K562 (cell line): ENCODE measurements around the gene CTDSP2. TPM values are rescaled to one million over a fixed set of nuclear protein-coding genes. Genes with fewer than 3 reads are reported as not detected.

Experiments
- ATAC-seq: fragments of 200-7000 bp; cut with Tn5 transposase; 3 replicates; pipeline ENCODE4 v1.9.1; 2020; ENCODE audit warnings: moderate library complexity
- BruUV-seq: library from RNA; stranded (reverse); fragments of 400-500 nt; replicated peaks from 2 replicates; lab custom pipeline; 2021; lab: Mats Ljungman, UMichigan
- CTCF ChIA-PET: fragments of 300-600 bp; formaldehyde crosslinking; extraction: SDS; loops from one replicate; lab custom pipeline; 2021; ENCODE audit warnings: low intra/inter-chr PET ratio; lab: Yijun Ruan, JAX
- POLR2A ChIA-PET: fragments of 300-600, 350-650 bp; sonication (Branson Sonifier 250); formaldehyde crosslinking; extraction: SDS; loops from one replicate; lab custom pipeline; 2021; ENCODE audit warnings: antibody characterized with exemption, inconsistent platforms; lab: Yijun Ruan, JAX
- DNase-seq, 4 experiments: peaks; one replicate each; pipeline versions ENCODE4 v3.0.0 to v3.0.0-alpha.2; 2011 to 2018; ENCODE audit warnings: low spot score in 3 of 4, mixed read lengths in 3 of 4; ENCODE audit errors: extremely low read depth in 1 of 4
- FAIRE-seq: peaks from 2 replicates; lab custom pipeline; 2011; peaks lifted over from hg19 to GRCh38; lab: Jason Lieb, UNC
- H2AFZ ChIP-seq: 2 replicates; pipeline ENCODE4 v1.6.0; 2011; ENCODE audit warnings: low read depth, low read length, control low read depth, inconsistent platforms
- H3K27ac ChIP-seq: fragments of 200-600 bp; 3 replicates; pipeline ENCODE4 v1.8.0; 2011; ENCODE audit warnings: low read depth, mild to moderate bottlenecking, control low read depth, inconsistent platforms, low read length, moderate library complexity, mixed read lengths; ENCODE audit errors: extremely low read depth
- H3K27me3 ChIP-seq, 2 experiments: fragments of 300-600 bp in 1 of 2; 2 replicates in 1 of 2; 3 replicates in 1 of 2; pipeline versions ENCODE4 v1.6.0 to v1.8.0; 2011; ENCODE audit warnings: inconsistent platforms in 2 of 2, low read length in 2 of 2, mild to moderate bottlenecking in 1 of 2, mixed read lengths in 1 of 2, moderate library complexity in 1 of 2; ENCODE audit not compliant: control insufficient read depth in 2 of 2, insufficient read depth in 2 of 2
- H3K36me3 ChIP-seq: fragments of 300-600 bp; 3 replicates; pipeline ENCODE4 v1.8.0; 2011; ENCODE audit warnings: mild to moderate bottlenecking, low read length, inconsistent platforms; ENCODE audit not compliant: control insufficient read depth, insufficient read depth
- H3K4me1 ChIP-seq, 2 experiments: fragments of 200-600 bp in 1 of 2; replicated peaks in 1 of 2; 2 replicates in 1 of 2; 3 replicates in 1 of 2; pipeline versions ENCODE4 v1.5.1 to v1.8.0; 2011; ENCODE audit warnings: inconsistent platforms in 2 of 2, low read length in 2 of 2, mild to moderate bottlenecking in 1 of 2, mixed read lengths in 1 of 2, moderate library complexity in 1 of 2; ENCODE audit not compliant: control insufficient read depth in 2 of 2, insufficient read depth in 2 of 2
- H3K4me2 ChIP-seq: 2 replicates; pipeline ENCODE4 v1.6.1; 2011; ENCODE audit warnings: low read length, control low read depth, inconsistent platforms, mixed read lengths; ENCODE audit not compliant: insufficient read depth
- H3K4me3 ChIP-seq: fragments of 200-600 bp; sonication (generic), shearing (Covaris generic); 2 replicates; pipeline ENCODE4 v1.5.1; 2016; ENCODE audit warnings: control low read depth, inconsistent platforms
- H3K79me2 ChIP-seq: fragments of 200-600 bp; 3 replicates; pipeline ENCODE4 v1.8.0; 2011; ENCODE audit warnings: low read length, inconsistent platforms; ENCODE audit not compliant: control insufficient read depth, insufficient read depth
- H3K9ac ChIP-seq, 2 experiments: 2 replicates each; pipeline versions ENCODE4 v1.6.0 to v1.6.1; 2011; ENCODE audit warnings: low read depth in 2 of 2, low read length in 2 of 2, control low read depth in 1 of 2, inconsistent platforms in 1 of 2, mild to moderate bottlenecking in 1 of 2, mixed read lengths in 1 of 2; ENCODE audit not compliant: insufficient read depth in 1 of 2
- H3K9me1 ChIP-seq: one replicate; pipeline ENCODE4 v1.6.0; 2011; ENCODE audit warnings: inconsistent platforms, mild to moderate bottlenecking, low read length, moderate library complexity; ENCODE audit not compliant: control insufficient read depth, insufficient read depth
- H3K9me3 ChIP-seq: replicated peaks from 2 replicates; pipeline ENCODE4 v1.5.1; 2011; ENCODE audit warnings: low read depth, low read length, inconsistent platforms; ENCODE audit not compliant: control insufficient read depth, insufficient read depth
- H4K20me1 ChIP-seq: replicated peaks from 2 replicates; pipeline ENCODE4 v1.6.1; 2011; ENCODE audit warnings: low read length, inconsistent platforms, mixed read lengths; ENCODE audit not compliant: control insufficient read depth, insufficient read depth
- ARNT ChIP-seq, 2 experiments: fragments of 450-650 bp; IDR thresholded peaks; 2 replicates each; pipeline ENCODE4 v1.6.1; 2016; ENCODE audit warnings: mild to moderate bottlenecking in 1 of 2
- CHCHD3 ChIP-seq: fragments of 250-450 bp; sonication (Bioruptor Pico); IDR thresholded peaks from 2 replicates; pipeline ENCODE4 v2.1.2; 2022; ENCODE audit warnings: mild to moderate bottlenecking
- CTCF ChIP-seq, 3 experiments: IDR thresholded peaks in 2 of 3; conservative IDR thresholded peaks in 1 of 3; 2 replicates each; pipeline ENCODE4 v1.5.1; 2011 to 2012; ENCODE audit warnings: low read length in 3 of 3, mild to moderate bottlenecking in 3 of 3, control low read depth in 2 of 3, improper control_type of control experiment in 1 of 3, inconsistent platforms in 1 of 3, low read depth in 1 of 3, mixed read lengths in 1 of 3, moderate library complexity in 1 of 3; ENCODE audit not compliant: insufficient read depth in 2 of 3
- CTCFL ChIP-seq: IDR thresholded peaks from 2 replicates; pipeline ENCODE4 v1.6.1; 2011; ENCODE audit warnings: borderline replicate concordance, low read depth, mild to moderate bottlenecking, moderate library complexity, low read length; ENCODE audit not compliant: insufficient read depth, poor library complexity, severe bottlenecking
- KDM4B ChIP-seq, 2 experiments: fragments of 450-650 bp in 1 of 2; sonication (generic) in 1 of 2; IDR thresholded peaks; 2 replicates each; pipeline ENCODE4 v1.6.1; 2016 to 2017; ENCODE audit warnings: borderline replicate concordance in 2 of 2, antibody characterized with exemption in 1 of 2, low read depth in 1 of 2, mild to moderate bottlenecking in 1 of 2
- RAD51 ChIP-seq: fragments of 450-650 bp; IDR thresholded peaks from 2 replicates; pipeline ENCODE4 v1.7.1; 2016; ENCODE audit warnings: low read depth, mild to moderate bottlenecking, borderline replicate concordance
- RHOXF2B ChIP-seq: fragments of 250-450 bp; sonication (Bioruptor Pico); conservative IDR thresholded peaks from 2 replicates; pipeline ENCODE4 v1.5.1; 2021
- USF1 ChIP-seq: sonication (generic); formaldehyde crosslinking; IDR thresholded peaks from 2 replicates; pipeline ENCODE4 v1.9.0; 2022; ENCODE audit warnings: mild to moderate bottlenecking, missing genetic modification reagents
- USF2 ChIP-seq: sonication (generic); formaldehyde crosslinking; IDR thresholded peaks from 2 replicates; pipeline ENCODE4 v1.5.0; 2020; ENCODE audit warnings: missing genetic modification reagents
- WGBS: fragments of 100-300 bp; shearing (Covaris generic); methylation state at CpG from one replicate; pipeline ENCODE4 v1.1.6; 2016; ENCODE audit warnings: low coverage, mixed read lengths; ENCODE audit not compliant: insufficient coverage; ENCODE audit errors: missing lambda C conversion rate; 5-methylcytosine and 5-hydroxymethylcytosine counted together
- in situ Hi-C: fragments of 300-500 bp; cut with MboI; formaldehyde crosslinking; loops from 4 replicates; pipeline ENCODE4 v1.15.0; 2018; ENCODE audit warnings: inconsistent platforms, mixed read lengths
- intact Hi-C: fragments of 100-400 bp; cut with micrococcal nuclease; formaldehyde crosslinking; loops from 2 replicates; pipeline ENCODE4 v1.14.2; 2022
- polyA plus RNA-seq, 8 experiments: library from polyadenylated mRNA; depleted of rRNA in 4 of 8; stranded (reverse) in 5 of 8; unstranded in 3 of 8; fragments of >200 nt; fragmentation: Nextera tagmentation in 2 of 8; fragmentation: Illumina TruSeq in 1 of 8; extraction: Ambion mirVana in 2 of 8; extraction: Trizol in 1 of 8; gene quantifications; 2 replicates each; pipeline versions ENCODE4 v1.2.1 to v1.2.3, GENCODE V29; 2011 to 2014; ENCODE audit warnings: inconsistent platforms in 1 of 8, missing spikeins in 1 of 8
- total RNA-seq, 7 experiments: library from RNA; depleted of rRNA in 6 of 7; stranded (reverse); fragments of >200 nt in 6 of 7; fragmentation: Illumina TruSeq in 2 of 7; extraction: Trizol in 2 of 7; gene quantifications; 2 replicates each; pipeline versions ENCODE4 v1.2.1 to v1.2.3, GENCODE V29; 2011 to 2021; ENCODE audit warnings: low replicate concordance in 1 of 7
- TF ChIP-seq, protein P1 (sequence below): fragments of 200-800 bp; sonication (Bioruptor generic); IDR thresholded peaks from 2 replicates; pipeline ENCODE4 v1.6.1; 2017; ENCODE audit warnings: missing genetic modification characterization, missing compliant biosample characterization

The CTDSP2 gene
- total and polyA plus RNA-seq, 9 of the 15 experiments (the other 6 are each of a cell fraction or from before 2014, with no cell fraction given), result 20.4 to 108 (median 47.7) TPM

DNA sequence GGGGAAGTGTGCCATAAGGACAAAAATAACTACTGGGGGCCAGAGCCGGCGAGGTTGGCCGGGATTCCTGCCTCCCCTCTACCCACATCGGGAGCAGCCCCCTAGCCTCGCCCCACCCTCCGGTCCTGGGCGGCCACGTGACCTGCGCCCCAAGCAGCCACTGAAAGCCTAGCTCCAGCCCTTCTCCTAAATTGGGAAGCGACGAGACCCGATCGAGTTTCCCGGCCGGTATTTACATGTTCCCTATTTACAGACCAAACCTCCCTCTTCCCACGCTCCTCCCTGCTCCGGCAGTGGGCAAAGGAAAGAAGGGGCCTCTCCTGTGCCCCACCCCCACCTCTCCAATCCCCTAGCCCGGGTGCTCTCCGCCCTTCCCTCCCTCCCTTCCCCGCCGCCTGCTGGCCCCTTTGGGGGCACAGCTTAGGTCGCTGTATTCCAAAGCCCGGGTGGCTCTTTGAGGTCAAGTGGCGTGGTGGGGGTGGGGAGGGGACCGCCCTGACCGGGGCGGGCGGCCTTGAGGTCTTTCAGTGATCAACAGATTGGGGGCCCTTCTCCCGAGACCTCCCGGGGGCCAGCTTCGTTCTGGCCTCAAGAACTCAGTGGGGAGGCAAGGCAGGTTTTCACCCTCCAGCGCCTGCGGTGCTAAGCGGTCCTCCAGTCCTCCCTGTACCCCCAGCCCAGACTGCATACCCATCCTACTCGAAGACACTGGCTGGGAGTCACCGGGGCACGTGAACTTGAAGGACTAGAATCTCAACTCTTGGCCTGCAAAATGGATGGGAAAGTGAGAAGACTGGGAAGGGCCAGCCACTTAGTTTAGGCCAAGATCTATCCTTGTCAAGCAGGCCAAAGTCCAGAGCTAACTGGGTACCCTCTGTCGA lies 6.3 kb upstream of the CTDSP2 start:
- no peaks in the 10 kb centered on the region for H3K79me2 ChIP-seq
- no peaks in the 10 kb centered on the region for H3K36me3 ChIP-seq
- peak overlapping the region; percentile 73 for H2AFZ ChIP-seq
- H3K9me3 ChIP-seq, result no peaks in the 10 kb centered on the region
- H3K4me3 ChIP-seq, result no peak overlapping the region
- FAIRE-seq (no peak), DNase-seq (peak in 1 of 4 experiments; percentile 38), ATAC-seq (peak; percentile 22; the same call in 1 of the 3 replicates)
- H3K27ac ChIP-seq, result no peak overlapping the region
- peaks cover 5 to 10% of the 10 kb centered on the region in 2 experiments; a peak in 4 of 5 replicates for H3K4me1 ChIP-seq
- no TSS peak for BruUV-seq
- 55% methylated on average over 18 of the region's 38 CpGs for WGBS
- 0 out of 2 replicates have a peak overlapping the region, but pooled peaks have one; percentile 13 for H3K4me2 ChIP-seq
- H3K9ac ChIP-seq, result 0 out of 4 replicates have a peak overlapping the region, but pooled peaks of 1 of the 2 experiments have one; percentile 53
- H3K27me3 ChIP-seq, result 0 out of 5 replicates have a peak, but pooled peaks cover 0 to 6% of the 10 kb centered on the region in 2 experiments
- TF ChIP-seq CTCF (IDR thresholded peaks at IDR 0.05 in 2 of 3, conservative IDR thresholded peaks at IDR 0.05 in 1 of 3; ENCODE audit: insufficient read depth in 2 of 3, low read depth in 1 of 3, low read length in 3 of 3), result 0 out of 6 replicates have a peak, but pooled peaks of 1 of the 3 experiments have one; percentile 6
- TF ChIP-seq USF1 (CRISPR knock-in tag), result peak; percentile 60
- peak; percentile 43; the same call in 1 of the 2 replicates for TF ChIP-seq RAD51
- no peak for TF ChIP-seq CHCHD3 (CRISPR knock-in tag)
- peak; percentile 3 for TF ChIP-seq CTCFL
- TF ChIP-seq, protein P1, sequence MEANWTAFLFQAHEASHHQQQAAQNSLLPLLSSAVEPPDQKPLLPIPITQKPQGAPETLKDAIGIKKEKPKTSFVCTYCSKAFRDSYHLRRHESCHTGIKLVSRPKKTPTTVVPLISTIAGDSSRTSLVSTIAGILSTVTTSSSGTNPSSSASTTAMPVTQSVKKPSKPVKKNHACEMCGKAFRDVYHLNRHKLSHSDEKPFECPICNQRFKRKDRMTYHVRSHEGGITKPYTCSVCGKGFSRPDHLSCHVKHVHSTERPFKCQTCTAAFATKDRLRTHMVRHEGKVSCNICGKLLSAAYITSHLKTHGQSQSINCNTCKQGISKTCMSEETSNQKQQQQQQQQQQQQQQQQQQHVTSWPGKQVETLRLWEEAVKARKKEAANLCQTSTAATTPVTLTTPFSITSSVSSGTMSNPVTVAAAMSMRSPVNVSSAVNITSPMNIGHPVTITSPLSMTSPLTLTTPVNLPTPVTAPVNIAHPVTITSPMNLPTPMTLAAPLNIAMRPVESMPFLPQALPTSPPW (CRISPR knock-in tag), result peak; percentile 20; the same call in 1 of the 2 replicates
- TF ChIP-seq KDM4B (IDR thresholded peaks at IDR 0.05; ENCODE audit: borderline replicate concordance in 2 of 2, low read depth in 1 of 2), result no peak
- peak; percentile 73 for TF ChIP-seq USF2 (CRISPR knock-in tag)
- no peak for TF ChIP-seq ARNT (IDR thresholded peaks at IDR 0.05)
- TF ChIP-seq RHOXF2B (CRISPR knock-in tag), result no peak
- TF ChIP-seq, all 486 proteins: peak for 6
- no peaks in the 10 kb centered on the region for H3K9me1 ChIP-seq
- CTCF ChIA-PET, result no interaction called here
- H4K20me1 ChIP-seq, result no peaks in the 10 kb centered on the region
- intact Hi-C loops (no loop called here), in situ Hi-C loops (no loop called here)
- POLR2A ChIA-PET, result interaction anchor here (0.6 to 2.4 kb wide), 10 partner anchors 9 to 69 kb away, joined by 3 to 10 read pairs (median 4); no protein-coding TSS in a partner anchor
